ENCODE results near the gene SDS. TPM values are rescaled to one million over a fixed set of nuclear protein-coding genes. Genes with fewer than 3 reads are reported as not detected.

The SDS gene
- total and polyA plus RNA-seq, 9 donors: 0.20 to 12.8 (median 1.0) TPM; not detected in 2

GRCh38 chr12:113449299-113449698 is 45.6 kb upstream of the SDS start:
- Histone ChIP-seq H3K27me3 (no peaks in the 10 kb centered on the region), H3K36me3 (no peaks in the 10 kb centered on the region), H3K4me1 (ENCODE audit: insufficient read depth) (no peaks in the 10 kb centered on the region), H3K4me3 (no peak overlapping the region), H3K9me3 (no peaks in the 10 kb centered on the region), H3K27ac (no peak overlapping the region)
- no peak for TF ChIP-seq CTCF (IDR thresholded peaks at IDR 0.05)
- TF ChIP-seq POLR2A (IDR thresholded peaks at IDR 0.05): no peak
- no peak for TF ChIP-seq EP300 (IDR thresholded peaks at IDR 0.05)
- DNase-seq: no peak
- intact Hi-C loops (cut with DNase I): no loop called here
- 76 to 92% (median 86%) methylated on average over 2 of the region's 2 CpGs for whole genome bisulfite sequencing, 3 donors

- TF ChIP-seq EP300 (IDR thresholded peaks at IDR 0.05) (no peak), CTCF (IDR thresholded peaks at IDR 0.05) (no peak), POLR2A (IDR thresholded peaks at IDR 0.05) (no peak)
- H3K4me3 ChIP-seq: no peak overlapping the region
- no peak overlapping the region for H3K27ac ChIP-seq
- H3K27me3 ChIP-seq: no peaks in the 10 kb centered on the region
- H3K9me3 ChIP-seq: no peaks in the 10 kb centered on the region
- DNase-seq: no peak
- 12 to 14% (median 13%) methylated on average over 7 of the region's 7 CpGs for WGBS, 3 donors
- H3K36me3 ChIP-seq: no peaks in the 10 kb centered on the region
- H3K4me1 ChIP-seq (ENCODE audit: insufficient read depth): no peaks in the 10 kb centered on the region
- intact Hi-C loops (cut with DNase I): no loop called here
These were observed 45.2 kb upstream of the SDS start for GRCh38 chr12:113448873-113449272.

- Histone ChIP-seq H3K4me3 (no peak overlapping the region), H3K27me3 (no peaks in the 10 kb centered on the region), H3K27ac (no peak overlapping the region), H3K9me3 (no peaks in the 10 kb centered on the region), H3K36me3 (no peaks in the 10 kb centered on the region), H3K4me1 (ENCODE audit: insufficient read depth) (no peaks in the 10 kb centered on the region)
- intact Hi-C loops (cut with DNase I): no loop called here
- 83 to 87% (median 85%) methylated on average over 6 of the region's 6 CpGs for WGBS, 3 donors
- no peak for DNase-seq
- TF ChIP-seq POLR2A (IDR thresholded peaks at IDR 0.05) (no peak), CTCF (IDR thresholded peaks at IDR 0.05) (no peak), EP300 (IDR thresholded peaks at IDR 0.05) (no peak)
These were observed 42.0 kb upstream of the SDS start for GRCh38 chr12:113445544-113446171.

GRCh38 chr12:113443030-113443539 is 39.4 kb upstream of the SDS start:
- TF ChIP-seq POLR2A (IDR thresholded peaks at IDR 0.05) (no peak), EP300 (IDR thresholded peaks at IDR 0.05) (no peak), CTCF (IDR thresholded peaks at IDR 0.05) (no peak)
- whole genome bisulfite sequencing, 3 donors: 88 to 91% (median 89%) methylated on average over 6 of the region's 6 CpGs
- no peaks in the 10 kb centered on the region for H3K36me3 ChIP-seq
- no peaks in the 10 kb centered on the region for H3K27me3 ChIP-seq
- no peak overlapping the region for H3K27ac ChIP-seq
- H3K9me3 ChIP-seq: no peaks in the 10 kb centered on the region
- DNase-seq: no peak
- no peak overlapping the region for H3K4me3 ChIP-seq
- no peaks in the 10 kb centered on the region for H3K4me1 ChIP-seq (ENCODE audit: insufficient read depth)
- intact Hi-C loops (cut with DNase I): no loop called here

Data from ovary (tissue), 9 donors.